ENCODE data around the gene RAB6A.

DNA sequence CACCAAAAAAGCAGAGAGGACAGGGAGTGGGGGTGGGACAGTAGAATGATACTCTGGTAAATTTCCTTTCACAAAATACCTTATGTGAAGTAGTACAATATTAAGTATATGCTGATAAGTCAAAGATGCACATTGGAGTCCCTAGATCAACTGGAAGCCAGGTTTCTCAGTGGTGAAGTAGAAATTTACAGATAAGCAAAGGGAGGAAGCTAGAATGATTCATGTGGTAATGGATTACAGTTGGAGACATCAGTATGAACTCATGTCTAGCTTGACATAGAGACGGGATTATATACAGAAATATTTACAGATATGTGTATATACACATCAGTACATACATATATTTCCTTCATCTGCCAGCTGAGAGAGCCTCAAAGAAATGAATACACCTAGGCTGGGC is 93.0 kb downstream of the RAB6A start:
- TF ChIP-seq CTCF (IDR thresholded peaks at IDR 0.05; ENCODE audit: insufficient read depth, low read length) (no peak), POLR2AphosphoS5 (IDR thresholded peaks at IDR 0.05; ENCODE audit: low read depth) (no peak)

Measured in HL-60 (cell line).